Renal pelvis (tissue), 4 donors: ENCODE data around the gene NEUROG2. TPM values are rescaled to one million over a fixed set of nuclear protein-coding genes. Genes with fewer than 3 reads are reported as not detected.
"Not testable (repeated sequence)": the region's sequence is repeated elsewhere in the genome, so short reads cannot be mapped to it uniquely, and the experiment has no call there.

ENCODE experiments used
- DNase-seq: peaks from one replicate; pipeline ENCODE4 v3.0.0-alpha.2; 2013
- polyA plus RNA-seq, 3 donors: library from polyadenylated mRNA; unstranded; fragments of 120-200 nt; gene quantifications; one replicate each; pipeline ENCODE4 v1.2.1, GENCODE V29; 2013; ENCODE audit not compliant: insufficient read length in 3 of 3

Gene NEUROG2
- polyA plus RNA-seq, 3 donors: not detected

- DNase-seq: no peak
These were observed 23.7 kb downstream of the NEUROG2 start for GRCh38 chr4:112492321-112492720.

DNA sequence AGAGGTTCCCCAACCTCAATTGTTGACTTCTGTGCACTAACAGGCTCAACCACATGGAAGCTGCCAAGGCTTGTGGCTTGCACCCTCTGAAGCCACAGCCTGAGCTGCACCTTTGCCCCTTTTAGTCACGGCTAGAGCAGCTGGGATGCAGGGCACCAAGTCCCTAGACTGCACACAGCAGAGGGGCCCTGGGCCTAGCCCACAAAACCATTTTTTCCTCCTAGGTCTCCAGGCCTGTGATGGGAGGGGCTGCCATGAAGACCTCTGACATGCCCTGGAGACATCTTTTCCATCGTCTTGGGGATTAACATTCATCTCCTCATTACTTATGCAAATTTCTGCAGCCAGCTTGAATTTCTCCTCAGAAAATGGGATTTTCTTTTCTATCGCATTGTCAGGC, 25.2 kb downstream of the NEUROG2 start:
- not testable (repeated sequence) for DNase-seq

GRCh38 chr4:112485930-112486329, 30.1 kb downstream of the NEUROG2 start:
- no peak for DNase-seq

DNA sequence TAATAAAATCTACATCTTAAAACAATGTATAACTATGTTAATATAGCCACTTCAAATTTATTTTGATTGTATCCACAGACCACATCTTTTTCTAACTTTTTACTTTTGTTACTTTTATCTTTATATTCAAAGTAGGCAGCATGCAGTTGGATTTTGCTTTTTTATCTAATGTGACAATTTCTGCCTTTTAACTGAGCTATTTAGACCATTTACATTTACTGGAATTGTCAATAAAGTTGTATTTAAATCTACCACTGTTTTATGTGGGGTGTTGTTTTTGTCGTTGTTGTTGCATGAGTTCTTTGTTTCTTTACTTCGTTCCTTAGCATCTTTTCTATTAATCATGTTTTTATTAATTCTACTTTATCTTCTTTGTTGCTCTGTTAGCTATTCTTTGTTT, 42.0 kb downstream of the NEUROG2 start:
- DNase-seq: no peak

GRCh38 chr4:112472318-112472717, 43.7 kb downstream of the NEUROG2 start:
- DNase-seq: no peak

Other genes starting within 250 kb of the NEUROG2 start
- 10 to 100 TPM; 12.4 to 15.8 (median 15.2) TPM for gene TIFA, start 230.3 kb downstream of the NEUROG2 start, polyA plus RNA-seq
- 10 to 100 TPM; 10.0 to 19.4 (median 17.0) TPM for gene ALPK1, start 218.8 kb downstream of the NEUROG2 start, polyA plus RNA-seq
- 10 to 100 TPM; 11.4 to 16.2 (median 16.0) TPM for gene ZGRF1, start 120.7 kb upstream of the NEUROG2 start, polyA plus RNA-seq
- gene LARP7, start 121.0 kb upstream of the NEUROG2 start, polyA plus RNA-seq: 100 to 1,000 TPM in 2 of 3 donors, 10 to 100 TPM in 1; 99.3 to 103 (median 102) TPM